ENCODE measurements around the gene MPC1.
"Not testable (repeated sequence)": the region's sequence is repeated elsewhere in the genome, so short reads cannot be mapped to it uniquely, and the experiment has no call there.

The MPC1 gene

GRCh38 chr6:166405386-166405785 is 22.6 kb upstream of the MPC1 start:
- no peak for DNase-seq

- no peak for DNase-seq
Measured at GRCh38 chr6:166402582-166403277, 20.0 kb upstream of the MPC1 start.

GRCh38 chr6:166400649-166401250 is 18.0 kb upstream of the MPC1 start:
- not testable (repeated sequence) for DNase-seq

- no peak for DNase-seq
Measured at GRCh38 chr6:166400181-166400580, 17.4 kb upstream of the MPC1 start.

GRCh38 chr6:166398348-166398747 is 15.6 kb upstream of the MPC1 start:
- no peak for DNase-seq

- no peak for DNase-seq
Measured at GRCh38 chr6:166397849-166398248, 15.1 kb upstream of the MPC1 start.

GRCh38 chr6:166395778-166396177 is 13.0 kb upstream of the MPC1 start:
- DNase-seq = no peak

- DNase-seq = no peak
Measured at GRCh38 chr6:166395351-166395750, 12.6 kb upstream of the MPC1 start.

- no peak for DNase-seq
Measured at GRCh38 chr6:166394036-166394892, 11.5 kb upstream of the MPC1 start.

- no peak for DNase-seq
Measured at GRCh38 chr6:166393535-166393823, 10.7 kb upstream of the MPC1 start.

GRCh38 chr6:166392755-166393534 is 10.2 kb upstream of the MPC1 start:
- not testable (repeated sequence) for DNase-seq

- DNase-seq = no peak
Measured at GRCh38 chr6:166389119-166389518, 6.4 kb upstream of the MPC1 start.

- DNase-seq = no peak
Measured at GRCh38 chr6:166388290-166389004, 5.7 kb upstream of the MPC1 start.

- DNase-seq = no peak
Measured at GRCh38 chr6:166387642-166388289, 5.0 kb upstream of the MPC1 start.

GRCh38 chr6:166387098-166387497 is 4.4 kb upstream of the MPC1 start:
- not testable (repeated sequence) for DNase-seq

- no peak for DNase-seq
Measured at GRCh38 chr6:166386111-166386510, 3.4 kb upstream of the MPC1 start.

- not testable (repeated sequence) for DNase-seq
Measured at GRCh38 chr6:166383802-166384363, 1.1 kb upstream of the MPC1 start.

GRCh38 chr6:166382500-166382932 is 224 bp downstream of the MPC1 start:
- no peak for DNase-seq

- no peak for DNase-seq
Measured at GRCh38 chr6:166381733-166382499, 824 bp downstream of the MPC1 start.

GRCh38 chr6:166381381-166381732 is 1.4 kb downstream of the MPC1 start:
- DNase-seq = no peak

- DNase-seq = no peak
Measured at GRCh38 chr6:166379800-166380199, 2.9 kb downstream of the MPC1 start.

Data from NCI-H1048 (cell line).